Keratinocyte (primary cell): ENCODE measurements around the gene POP4. TPM values are rescaled to one million over a fixed set of nuclear protein-coding genes. Genes with fewer than 3 reads are reported as not detected.

Experiments used
- DNase-seq: peaks from one replicate; pipeline ENCODE4 v3.0.0-alpha.2; 2011; ENCODE audit warnings: low read depth, missing footprints, low spot score
- FAIRE-seq: peaks from 2 replicates; lab custom pipeline; 2011; peaks lifted over from hg19 to GRCh38; lab: Jason Lieb, UNC
- H2AFZ ChIP-seq: 2 replicates; pipeline ENCODE4 v1.6.0; 2012; ENCODE audit warnings: low read length, control low read depth, inconsistent platforms; ENCODE audit not compliant: control insufficient read depth
- H3K27ac ChIP-seq: 2 replicates; pipeline ENCODE4 v1.5.1; 2011; ENCODE audit warnings: low read length; ENCODE audit not compliant: control insufficient read depth, insufficient read depth
- H3K27me3 ChIP-seq: 3 replicates; pipeline ENCODE4 v1.6.0; 2011; ENCODE audit warnings: low read length; ENCODE audit not compliant: control insufficient read depth, insufficient read depth; ENCODE audit errors: extremely low read depth
- H3K36me3 ChIP-seq, 2 experiments: 2 replicates in 1 of 2; 3 replicates in 1 of 2; pipeline ENCODE4 v1.5.1; 2011; ENCODE audit warnings: low read length in 2 of 2, mild to moderate bottlenecking in 1 of 2; ENCODE audit not compliant: control insufficient read depth in 2 of 2, insufficient read depth in 2 of 2; ENCODE audit errors: extremely low read depth in 1 of 2
- H3K4me1 ChIP-seq: 3 replicates; pipeline ENCODE4 v1.5.1; 2011; ENCODE audit warnings: low read length; ENCODE audit not compliant: control insufficient read depth, insufficient read depth; ENCODE audit errors: extremely low read depth
- H3K4me2 ChIP-seq: 3 replicates; pipeline ENCODE4 v1.6.0; 2011; ENCODE audit warnings: low read depth, low read length; ENCODE audit not compliant: control insufficient read depth, insufficient read depth; ENCODE audit errors: extremely low read depth
- H3K4me3 ChIP-seq, 3 experiments: fragments of 200-600 bp in 1 of 3; sonication (generic) in 1 of 3; 2 replicates in 2 of 3; 3 replicates in 1 of 3; pipeline ENCODE4 v1.5.1; 2011 to 2016; ENCODE audit warnings: low read length in 3 of 3, mild to moderate bottlenecking in 3 of 3, control low read depth in 2 of 3, inconsistent platforms in 1 of 3, low read depth in 1 of 3, mixed read lengths in 1 of 3, mixed run types in 1 of 3, moderate library complexity in 1 of 3; ENCODE audit not compliant: control insufficient read depth in 2 of 3, insufficient read depth in 2 of 3; ENCODE audit errors: extremely low read depth in 1 of 3
- H3K79me2 ChIP-seq: 2 replicates; pipeline ENCODE4 v1.6.0; 2012; ENCODE audit warnings: low read length; ENCODE audit not compliant: control insufficient read depth, insufficient read depth
- H3K9ac ChIP-seq: 3 replicates; pipeline ENCODE4 v1.6.0; 2011; ENCODE audit warnings: low read length; ENCODE audit not compliant: control insufficient read depth, insufficient read depth; ENCODE audit errors: extremely low read depth
- H3K9me1 ChIP-seq: 3 replicates; pipeline ENCODE4 v1.6.0; 2011; ENCODE audit warnings: low read length; ENCODE audit not compliant: control insufficient read depth, insufficient read depth; ENCODE audit errors: extremely low read depth
- H3K9me3 ChIP-seq: 2 replicates; pipeline ENCODE4 v1.5.1; 2012; ENCODE audit warnings: low read depth, low read length; ENCODE audit not compliant: control insufficient read depth
- H4K20me1 ChIP-seq: 3 replicates; pipeline ENCODE4 v1.6.0; 2011; ENCODE audit warnings: low read length; ENCODE audit not compliant: control insufficient read depth, insufficient read depth; ENCODE audit errors: extremely low read depth
- CTCF ChIP-seq, 3 experiments: IDR thresholded peaks in 1 of 3; conservative IDR thresholded peaks in 1 of 3; optimal IDR thresholded peaks in 1 of 3; 2 replicates in 2 of 3; 3 replicates in 1 of 3; pipeline versions ENCODE3 to v1.5.1; 2011; ENCODE audit warnings: low read length in 3 of 3, mild to moderate bottlenecking in 3 of 3, moderate library complexity in 2 of 3, control low read depth in 1 of 3, inconsistent platforms in 1 of 3; ENCODE audit not compliant: insufficient read depth in 2 of 3; ENCODE audit errors: extremely low read depth in 1 of 3
- EZH2 ChIP-seq: IDR thresholded peaks from one replicate; pipeline ENCODE4 v1.6.1; 2012; ENCODE audit warnings: inconsistent platforms, mild to moderate bottlenecking, low read length, moderate library complexity
- dilution Hi-C: fragments of 300-500 bp; cut with MboI; formaldehyde crosslinking; loops from one replicate; pipeline ENCODE4 v1.7.0; 2020; ENCODE audit warnings: low sequenced_read_pairs; ENCODE audit not compliant: extremely low pct_ligation_motif_present
- polyA plus RNA-seq, 5 experiments: library from polyadenylated mRNA; depleted of rRNA in 3 of 5; stranded (reverse) in 3 of 5; stranded (forward) in 1 of 5; unstranded in 1 of 5; fragments of >200 nt; gene quantifications; 1 replicate in 1 of 5; 2 replicates in 3 of 5; 3 replicates in 1 of 5; pipeline versions ENCODE4 v1.2.1 to v1.2.3, GENCODE V29; 2011 to 2012; ENCODE audit warnings: missing spikeins in 2 of 5, low read depth in 1 of 5, low replicate concordance in 1 of 5

POP4 gene
- polyA plus RNA-seq, 1 donor (not counting 4 experiments of a cell fraction or from before 2014, with no cell fraction given) = 104 TPM

- Histone ChIP-seq H4K20me1 (no peaks in the 10 kb centered on the region), H3K9me1 (no peaks in the 10 kb centered on the region), H3K9me3 (no peaks in the 10 kb centered on the region), H2AFZ (no peak overlapping the region), H3K4me1 (no peaks in the 10 kb centered on the region), H3K4me2 (no peak overlapping the region), H3K79me2 (no peaks in the 10 kb centered on the region), H3K36me3 (no peaks in the 10 kb centered on the region), H3K27ac (no peak overlapping the region), H3K4me3 (no peak overlapping the region), H3K9ac (no peak overlapping the region), H3K27me3 (no peaks in the 10 kb centered on the region)
- DNase-seq (no peak), FAIRE-seq (no peak)
- TF ChIP-seq EZH2 (no peak), CTCF (optimal IDR thresholded peaks at IDR 0.05 in 1 of 3, IDR thresholded peaks at IDR 0.05 in 1 of 3, conservative IDR thresholded peaks at IDR 0.05 in 1 of 3; ENCODE audit: extremely low read depth in 1 of 3, insufficient read depth in 2 of 3, low read length in 3 of 3) (no peak)
- dilution Hi-C loops = no loop called here
These were observed 30.7 kb downstream of the POP4 start for GRCh38 chr19:29636553-29637360.

- H3K36me3 ChIP-seq = no peaks in the 10 kb centered on the region
- H3K4me3 ChIP-seq = no peak overlapping the region
- no peak overlapping the region for H3K4me2 ChIP-seq
- H3K4me1 ChIP-seq = no peaks in the 10 kb centered on the region
- H3K27ac ChIP-seq = no peak overlapping the region
- H2AFZ ChIP-seq = no peak overlapping the region
- no peak for DNase-seq
- no peak for FAIRE-seq
- no peaks in the 10 kb centered on the region for H3K27me3 ChIP-seq
- no peak overlapping the region for H3K9ac ChIP-seq
- TF ChIP-seq EZH2 = no peak
- no peak for TF ChIP-seq CTCF (optimal IDR thresholded peaks at IDR 0.05 in 1 of 3, IDR thresholded peaks at IDR 0.05 in 1 of 3, conservative IDR thresholded peaks at IDR 0.05 in 1 of 3; ENCODE audit: extremely low read depth in 1 of 3, insufficient read depth in 2 of 3, low read length in 3 of 3)
- dilution Hi-C loops = no loop called here
- H3K79me2 ChIP-seq = no peaks in the 10 kb centered on the region
- H4K20me1 ChIP-seq = no peaks in the 10 kb centered on the region
- no peaks in the 10 kb centered on the region for H3K9me1 ChIP-seq
- no peaks in the 10 kb centered on the region for H3K9me3 ChIP-seq
These were observed 33.0 kb downstream of the POP4 start for GRCh38 chr19:29639086-29639485.
